Measurements from ENCODE around the gene SLC29A2.

DNA sequence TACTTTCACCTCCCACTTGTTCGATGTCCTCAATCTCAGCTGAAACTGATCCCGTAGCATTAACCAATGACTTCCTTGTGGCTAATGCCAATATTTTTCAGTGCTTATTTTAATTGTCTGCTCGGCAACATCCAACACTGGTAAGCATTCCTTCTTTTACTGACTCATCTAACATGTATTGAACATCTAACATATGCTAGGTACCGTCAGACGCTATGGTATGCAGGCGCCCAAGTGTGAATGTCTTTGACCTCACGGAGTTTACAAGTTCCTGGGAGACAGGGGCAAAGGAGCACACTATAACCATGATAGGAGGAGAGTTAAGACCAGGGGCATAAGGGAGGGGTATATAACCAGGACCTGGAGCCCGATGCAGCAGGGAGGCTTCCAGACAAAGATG is 28.4 kb downstream of the SLC29A2 start:
- TF ChIP-seq, protein P1, sequence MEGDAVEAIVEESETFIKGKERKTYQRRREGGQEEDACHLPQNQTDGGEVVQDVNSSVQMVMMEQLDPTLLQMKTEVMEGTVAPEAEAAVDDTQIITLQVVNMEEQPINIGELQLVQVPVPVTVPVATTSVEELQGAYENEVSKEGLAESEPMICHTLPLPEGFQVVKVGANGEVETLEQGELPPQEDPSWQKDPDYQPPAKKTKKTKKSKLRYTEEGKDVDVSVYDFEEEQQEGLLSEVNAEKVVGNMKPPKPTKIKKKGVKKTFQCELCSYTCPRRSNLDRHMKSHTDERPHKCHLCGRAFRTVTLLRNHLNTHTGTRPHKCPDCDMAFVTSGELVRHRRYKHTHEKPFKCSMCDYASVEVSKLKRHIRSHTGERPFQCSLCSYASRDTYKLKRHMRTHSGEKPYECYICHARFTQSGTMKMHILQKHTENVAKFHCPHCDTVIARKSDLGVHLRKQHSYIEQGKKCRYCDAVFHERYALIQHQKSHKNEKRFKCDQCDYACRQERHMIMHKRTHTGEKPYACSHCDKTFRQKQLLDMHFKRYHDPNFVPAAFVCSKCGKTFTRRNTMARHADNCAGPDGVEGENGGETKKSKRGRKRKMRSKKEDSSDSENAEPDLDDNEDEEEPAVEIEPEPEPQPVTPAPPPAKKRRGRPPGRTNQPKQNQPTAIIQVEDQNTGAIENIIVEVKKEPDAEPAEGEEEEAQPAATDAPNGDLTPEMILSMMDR (IDR thresholded peaks at IDR 0.05), result no peak
- no peak for TF ChIP-seq EZH2 (IDR thresholded peaks at IDR 0.05; ENCODE audit: borderline replicate concordance, insufficient read depth, low read depth, low read length, poor library complexity, severe bottlenecking)

Data from B cell (primary cell).